ENCODE measurements around the gene DRAM1.
A peak's percentile ranks its signal among the peaks of the same experiment; 100 is the strongest.
"Not testable (repeated sequence)": the region's sequence is repeated elsewhere in the genome, so short reads cannot be mapped to it uniquely, and the experiment has no call there.

Gene DRAM1, protein sequence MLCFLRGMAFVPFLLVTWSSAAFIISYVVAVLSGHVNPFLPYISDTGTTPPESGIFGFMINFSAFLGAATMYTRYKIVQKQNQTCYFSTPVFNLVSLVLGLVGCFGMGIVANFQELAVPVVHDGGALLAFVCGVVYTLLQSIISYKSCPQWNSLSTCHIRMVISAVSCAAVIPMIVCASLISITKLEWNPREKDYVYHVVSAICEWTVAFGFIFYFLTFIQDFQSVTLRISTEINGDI

DNA sequence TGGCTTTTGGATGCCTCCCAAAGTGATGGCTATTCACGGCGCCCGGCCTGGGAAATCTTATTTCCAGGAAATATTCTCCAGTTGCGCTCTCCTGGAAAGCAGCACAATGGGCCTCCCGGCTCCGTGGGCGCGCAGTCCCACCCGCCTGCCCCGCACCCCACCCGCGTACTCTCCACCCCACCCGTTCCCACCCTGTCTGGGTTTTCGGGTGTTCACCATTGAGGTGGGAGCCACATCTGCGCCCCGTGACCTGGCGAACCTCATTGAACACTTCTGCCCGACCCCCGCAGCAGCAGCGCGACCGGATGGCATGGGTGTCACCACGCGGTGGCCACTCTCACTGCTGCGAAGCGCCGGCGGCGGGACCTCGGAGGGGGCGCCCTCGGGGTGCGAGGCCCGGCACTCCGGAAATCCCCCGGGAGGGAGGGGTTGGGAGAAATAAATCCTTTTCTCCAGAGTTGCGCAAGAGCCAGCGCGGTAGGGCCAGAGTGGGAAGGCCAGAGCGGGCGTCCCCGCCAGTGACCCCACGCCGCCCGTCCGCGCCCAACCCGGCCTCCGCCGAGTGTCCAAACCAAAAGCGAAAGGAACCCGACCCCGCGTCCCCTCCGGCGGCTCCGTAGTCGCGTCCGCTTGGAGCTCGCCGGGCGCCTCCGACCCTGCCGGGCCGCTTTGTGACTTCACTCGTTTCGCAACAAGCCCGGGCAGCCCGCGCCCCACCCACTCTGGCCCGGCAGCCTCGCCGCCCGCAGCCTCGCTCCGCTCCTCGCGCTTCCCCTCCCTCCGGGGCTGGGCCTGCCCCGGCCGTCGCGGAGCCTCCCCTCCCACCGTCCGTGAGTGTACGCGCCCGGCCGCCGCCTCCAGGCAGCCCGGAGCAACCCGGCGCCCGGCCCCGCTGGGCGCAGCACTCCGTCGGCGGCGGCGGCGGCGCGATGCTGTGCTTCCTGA lies at the start of gene DRAM1:
DRAM1 (plus strand) TSS at position 720 of the 945 bp plus-strand sequence; CDS start at position 930, 210 bp downstream.
- peak; percentile 43 for DNase-seq (ENCODE audit: low spot score)

- no peak for DNase-seq (ENCODE audit: low spot score)
Measured at GRCh38 chr12:101828463-101829196, 48.8 kb upstream of the DRAM1 start.

- DNase-seq (ENCODE audit: low spot score): peak; percentile 28
Measured at GRCh38 chr12:101829639-101830366, 47.6 kb upstream of the DRAM1 start.

GRCh38 chr12:101830367-101831325 lies 46.7 kb upstream of the DRAM1 start, which contains the start of gene GNPTAB:
TSS of gene GNPTAB (minus strand) at chr12:101830959. CDS start at chr12:101830675, 284 bp downstream.
- peak; percentile 91 for DNase-seq (ENCODE audit: low spot score)

GRCh38 chr12:101832030-101832429 lies 45.4 kb upstream of the DRAM1 start:
- DNase-seq (ENCODE audit: low spot score): no peak

DNA sequence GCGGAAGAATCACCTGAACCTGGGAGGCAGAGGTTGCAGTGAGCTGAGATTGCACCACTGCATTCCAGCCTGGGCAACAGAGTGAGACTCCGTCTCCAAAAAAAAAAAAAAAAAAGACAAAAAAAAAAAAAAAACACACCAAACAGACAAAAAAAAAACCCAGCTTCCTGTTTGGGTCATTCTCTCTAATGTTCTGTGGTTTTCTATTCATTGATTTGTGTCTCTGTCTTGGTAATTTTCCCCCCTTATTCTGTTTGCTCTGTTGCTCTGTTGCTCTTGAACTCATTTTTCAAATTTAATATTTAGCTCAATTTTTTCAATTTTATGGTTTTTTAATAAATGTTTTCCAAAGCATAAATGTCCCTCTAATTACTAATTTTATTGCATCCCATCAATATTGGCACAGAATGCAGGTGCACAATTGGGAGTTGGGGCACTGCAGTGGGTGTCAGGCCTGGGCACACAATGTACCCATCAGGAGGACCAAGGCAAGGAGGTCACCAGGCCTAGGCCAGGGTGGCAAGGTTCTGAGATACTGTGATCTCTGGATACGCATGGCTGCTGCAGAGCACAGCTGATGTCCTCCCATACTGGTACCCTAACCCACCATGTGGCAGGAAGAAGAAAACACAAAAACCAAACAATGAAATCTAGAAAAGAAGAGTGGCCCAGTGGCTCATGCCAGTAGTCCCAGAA lies 38.6 kb upstream of the DRAM1 start:
- DNase-seq (ENCODE audit: low spot score): no peak

GRCh38 chr12:101839324-101840283 lies 37.8 kb upstream of the DRAM1 start:
- peak; percentile 58 for DNase-seq (ENCODE audit: low spot score)

GRCh38 chr12:101841069-101841468 lies 36.3 kb upstream of the DRAM1 start:
- no peak for DNase-seq (ENCODE audit: low spot score)

DNA sequence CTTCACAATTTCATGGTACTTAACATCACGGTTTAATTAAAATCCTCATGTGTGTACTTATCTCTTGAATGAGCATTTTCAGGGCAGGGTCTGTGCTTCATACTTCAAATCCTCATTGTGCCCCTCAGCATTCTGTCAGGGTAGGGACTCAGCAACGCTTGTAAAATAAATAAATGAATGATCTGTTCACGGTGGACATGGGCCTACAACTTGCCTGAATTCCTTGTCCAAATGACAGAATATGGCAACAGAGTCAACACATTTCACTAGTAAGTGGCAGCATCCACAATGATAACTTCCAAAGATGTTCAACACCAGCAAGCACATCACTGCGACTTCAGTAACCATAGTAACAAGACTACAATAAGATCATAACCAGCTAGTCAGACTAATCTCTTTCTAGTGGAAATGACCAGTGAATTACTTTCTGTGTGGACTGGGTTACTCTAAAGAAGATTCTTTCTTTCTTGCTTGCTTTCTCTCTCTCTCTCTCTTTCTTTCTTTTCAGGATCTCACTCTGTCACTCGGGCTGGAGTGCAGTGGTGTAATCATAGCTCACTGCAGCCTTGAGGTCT lies 32.2 kb upstream of the DRAM1 start:
- no peak for DNase-seq (ENCODE audit: low spot score)

GRCh38 chr12:101847325-101847724 lies 30.1 kb upstream of the DRAM1 start:
- DNase-seq (ENCODE audit: low spot score): no peak

DNA sequence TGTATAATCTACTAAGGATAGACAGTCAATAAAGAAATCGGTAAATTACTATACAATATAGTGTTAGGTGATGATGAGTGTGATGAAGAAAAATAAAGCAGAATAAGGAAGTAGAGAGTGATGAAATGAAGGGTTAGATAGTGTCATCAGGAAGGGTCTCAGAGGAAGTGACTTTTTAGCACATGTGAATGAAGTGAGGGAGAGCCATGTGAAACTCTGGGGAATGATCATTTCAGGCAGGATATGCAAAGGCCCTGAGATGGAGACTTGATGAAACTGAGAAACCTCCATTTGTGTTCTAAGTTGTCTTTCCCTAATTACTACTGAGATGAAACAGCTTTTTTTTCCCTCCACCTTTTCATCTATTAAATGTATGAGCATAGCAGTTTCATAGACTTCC lies 27.2 kb upstream of the DRAM1 start:
- DNase-seq (ENCODE audit: low spot score): no peak

DNA sequence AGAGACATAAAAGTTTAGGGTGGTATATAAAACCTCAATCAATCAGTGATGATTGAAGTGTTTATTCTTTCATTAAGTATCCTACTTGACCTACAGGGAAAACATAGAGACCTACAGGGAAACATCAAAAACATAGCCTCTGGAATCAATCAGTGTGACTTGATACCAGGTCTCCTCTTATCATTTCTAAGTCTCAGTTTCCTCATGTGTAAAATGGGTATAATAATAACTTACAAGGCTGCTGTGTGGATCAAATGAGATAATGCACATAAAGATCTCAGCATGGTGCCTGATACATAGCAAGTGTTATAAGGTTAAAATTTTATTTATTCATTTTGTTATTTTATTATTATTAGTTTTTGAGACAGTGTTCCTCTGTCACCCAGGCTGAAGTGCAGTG lies 24.4 kb upstream of the DRAM1 start:
- DNase-seq (ENCODE audit: low spot score): no peak

DNA sequence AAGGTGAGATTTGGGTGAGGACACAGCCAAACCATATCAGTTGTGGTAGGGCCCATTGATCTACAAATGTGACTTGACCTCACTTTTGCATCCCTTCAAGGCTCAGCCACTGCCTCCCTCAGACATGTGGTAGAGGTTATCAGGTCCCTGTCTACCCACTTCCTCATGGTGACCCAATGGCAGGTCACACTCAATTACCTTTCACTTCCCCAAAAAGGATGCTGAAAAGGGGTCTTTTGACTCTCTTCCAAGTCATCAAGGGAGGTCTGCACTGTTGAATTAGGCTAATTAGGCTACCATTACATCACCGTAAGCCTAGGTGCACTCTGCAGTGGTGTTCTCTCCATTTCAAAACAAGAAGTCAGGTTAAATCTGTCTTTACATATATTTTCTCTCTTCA lies 22.6 kb upstream of the DRAM1 start:
- DNase-seq (ENCODE audit: low spot score): no peak

- DNase-seq (ENCODE audit: low spot score): no peak
Measured at GRCh38 chr12:101855364-101855884, 22.0 kb upstream of the DRAM1 start.

GRCh38 chr12:101855976-101856375 lies 21.4 kb upstream of the DRAM1 start:
- no peak for DNase-seq (ENCODE audit: low spot score)

- not testable (repeated sequence) for DNase-seq (ENCODE audit: low spot score)
Measured at GRCh38 chr12:101856614-101857013, 20.8 kb upstream of the DRAM1 start.

- DNase-seq (ENCODE audit: low spot score): no peak
Measured at GRCh38 chr12:101857043-101857558, 20.3 kb upstream of the DRAM1 start.

DNA sequence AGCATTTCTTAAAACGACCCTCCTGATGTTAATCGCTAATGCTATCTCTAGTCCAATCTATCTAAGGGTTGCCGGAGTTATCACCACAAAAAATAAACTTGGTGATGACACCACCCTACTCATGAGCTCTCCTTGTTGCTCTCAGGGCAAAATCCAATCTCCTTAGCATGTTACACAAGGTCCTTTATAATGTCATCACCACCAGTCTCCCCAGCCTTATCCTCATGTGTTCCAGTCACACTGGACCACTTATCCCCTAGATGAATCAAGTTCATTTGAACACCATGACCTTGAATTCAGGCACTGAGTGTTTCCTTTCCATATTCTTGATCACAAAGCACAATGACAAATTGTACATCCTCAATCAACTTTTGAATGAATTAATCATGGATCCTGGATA lies 19.0 kb upstream of the DRAM1 start:
- DNase-seq (ENCODE audit: low spot score): no peak

All from putamen (tissue), 1 donor.